ENCODE data around the gene ANKRD44. TPM values are rescaled to one million over a fixed set of nuclear protein-coding genes. Genes with fewer than 3 reads are reported as not detected.

The ANKRD44 gene
- total RNA-seq, 1 experiment from 2014 or later, result 7.1 TPM

GRCh38 chr2:197059477-197059876, 251.1 kb downstream of the ANKRD44 start:
- H3K4me3 Mint-ChIP-seq (ENCODE audit: low read depth, unreplicated experiment), result no peak overlapping the region
- DNase-seq, result no peak
- no peaks in the 10 kb centered on the region for H3K36me3 Mint-ChIP-seq (ENCODE audit: insufficient read depth, unreplicated experiment)
- no peaks in the 10 kb centered on the region for H3K4me1 Mint-ChIP-seq (ENCODE audit: low read depth, unreplicated experiment)
- intact Hi-C loops (cut with micrococcal nuclease; ENCODE audit: unreplicated experiment), result no loop called here
- no peak overlapping the region for H3K27ac Mint-ChIP-seq (ENCODE audit: unreplicated experiment)
- TF ChIP-seq CTCF (IDR thresholded peaks at IDR 0.05; ENCODE audit: unreplicated experiment), result no peak
- H3K9me3 Mint-ChIP-seq (ENCODE audit: low read depth, unreplicated experiment), result peaks cover 11% of the 10 kb centered on the region
- no peaks in the 10 kb centered on the region for H3K27me3 Mint-ChIP-seq (ENCODE audit: unreplicated experiment)
- CTCF ChIA-PET, result no interaction called here
- no TSS peak for BruUV-seq (replicated peaks)

GRCh38 chr2:197058777-197059300, 251.7 kb downstream of the ANKRD44 start:
- Mint-ChIP-seq H3K36me3 (ENCODE audit: insufficient read depth, unreplicated experiment) (no peaks in the 10 kb centered on the region), H3K4me3 (ENCODE audit: low read depth, unreplicated experiment) (no peak overlapping the region), H3K4me1 (ENCODE audit: low read depth, unreplicated experiment) (no peaks in the 10 kb centered on the region), H3K27ac (ENCODE audit: unreplicated experiment) (no peak overlapping the region), H3K27me3 (ENCODE audit: unreplicated experiment) (no peaks in the 10 kb centered on the region), H3K9me3 (ENCODE audit: low read depth, unreplicated experiment) (peaks cover 11% of the 10 kb centered on the region)
- CTCF ChIA-PET, result interaction anchor here (0.5 to 0.7 kb wide), 2 partner anchors 316 to 761 kb away, joined by 3 to 5 read pairs; no protein-coding TSS in a partner anchor
- TF ChIP-seq CTCF (IDR thresholded peaks at IDR 0.05; ENCODE audit: unreplicated experiment), result no peak
- BruUV-seq (replicated peaks), result no TSS peak
- no peak for DNase-seq
- intact Hi-C loops (cut with micrococcal nuclease; ENCODE audit: unreplicated experiment), result no loop called here

GRCh38 chr2:197057959-197058358, 252.6 kb downstream of the ANKRD44 start:
- Mint-ChIP-seq H3K4me3 (ENCODE audit: low read depth, unreplicated experiment) (no peak overlapping the region), H3K9me3 (ENCODE audit: low read depth, unreplicated experiment) (peaks cover 11% of the 10 kb centered on the region), H3K36me3 (ENCODE audit: insufficient read depth, unreplicated experiment) (no peaks in the 10 kb centered on the region), H3K27me3 (ENCODE audit: unreplicated experiment) (no peaks in the 10 kb centered on the region), H3K4me1 (ENCODE audit: low read depth, unreplicated experiment) (no peaks in the 10 kb centered on the region), H3K27ac (ENCODE audit: unreplicated experiment) (no peak overlapping the region)
- intact Hi-C loops (cut with micrococcal nuclease; ENCODE audit: unreplicated experiment), result no loop called here
- BruUV-seq (replicated peaks), result no TSS peak
- DNase-seq, result no peak
- CTCF ChIA-PET, result interaction anchor here (0.7 kb wide), 1 partner anchor 110 kb away, joined by 9 read pairs; no protein-coding TSS in a partner anchor
- no peak for TF ChIP-seq CTCF (IDR thresholded peaks at IDR 0.05; ENCODE audit: unreplicated experiment)

- no peak overlapping the region for H3K4me3 Mint-ChIP-seq (ENCODE audit: low read depth, unreplicated experiment)
- BruUV-seq (replicated peaks), result no TSS peak
- CTCF ChIA-PET, result no interaction called here
Observed at GRCh38 chr2:197055045-197055444, 255.5 kb downstream of the ANKRD44 start.

More at GRCh38 chr2:197055045-197055444, 255.5 kb downstream of the ANKRD44 start:
- peaks cover 9% of the 10 kb centered on the region for H3K9me3 Mint-ChIP-seq (ENCODE audit: low read depth, unreplicated experiment)
- intact Hi-C loops (cut with micrococcal nuclease; ENCODE audit: unreplicated experiment), result no loop called here
- H3K27me3 Mint-ChIP-seq (ENCODE audit: unreplicated experiment), result no peaks in the 10 kb centered on the region
- no peak for DNase-seq
- no peak overlapping the region for H3K27ac Mint-ChIP-seq (ENCODE audit: unreplicated experiment)
- H3K36me3 Mint-ChIP-seq (ENCODE audit: insufficient read depth, unreplicated experiment), result no peaks in the 10 kb centered on the region
- TF ChIP-seq CTCF (IDR thresholded peaks at IDR 0.05; ENCODE audit: unreplicated experiment), result no peak
- no peaks in the 10 kb centered on the region for H3K4me1 Mint-ChIP-seq (ENCODE audit: low read depth, unreplicated experiment)

All from Calu3 (cell line).